IMR-90 (cell line): ENCODE results near the gene MMP24. TPM values are rescaled to one million over a fixed set of nuclear protein-coding genes. Genes with fewer than 3 reads are reported as not detected.

Experiments
- ATAC-seq: fragments of 200-7000 bp; cut with Tn5 transposase; 2 replicates; pipeline ENCODE4 v1.9.1; 2020; ENCODE audit warnings: low read depth, mild to moderate bottlenecking, moderate library complexity
- BruUV-seq: library from RNA; stranded (reverse); fragments of 400-500 nt; replicated peaks from 2 replicates; lab custom pipeline; 2021; lab: Mats Ljungman, UMichigan
- CTCF ChIA-PET: fragments of 300-600 bp; formaldehyde crosslinking; extraction: SDS; loops from one replicate; lab custom pipeline; 2021; ENCODE audit warnings: antibody characterized with exemption; lab: Yijun Ruan, JAX
- POLR2A ChIA-PET: fragments of 300-600 bp; sonication (Branson Sonifier 250); formaldehyde crosslinking; loops from one replicate; lab custom pipeline; 2022; ENCODE audit warnings: antibody characterized with exemption; ENCODE audit not compliant: unreplicated experiment; lab: Charles Lee
- DNase-seq: peaks from one replicate; pipeline ENCODE4 v3.0.0; 2013
- H2AFZ ChIP-seq: replicated peaks from 2 replicates; pipeline ENCODE3; 2013; ENCODE audit warnings: low read length, mild to moderate bottlenecking; ENCODE audit not compliant: poor library complexity
- H2AK5ac ChIP-seq: 2 replicates; pipeline ENCODE4 v1.6.1; 2013; ENCODE audit warnings: low read depth, low read length, inconsistent platforms
- H2AK9ac ChIP-seq: replicated peaks from 2 replicates; pipeline ENCODE3; 2013; ENCODE audit warnings: mild to moderate bottlenecking, low read depth, low read length, moderate library complexity; ENCODE audit not compliant: poor library complexity
- H2BK120ac ChIP-seq: 2 replicates; pipeline ENCODE4 v1.6.1; 2013; ENCODE audit warnings: low read depth, low read length, inconsistent platforms
- H2BK15ac ChIP-seq: 3 replicates; pipeline ENCODE4 v1.6.1; 2013; ENCODE audit warnings: low read depth, low read length, inconsistent platforms
- H2BK20ac ChIP-seq: 2 replicates; pipeline ENCODE4 v1.6.1; 2013; ENCODE audit warnings: low read depth, mild to moderate bottlenecking, inconsistent platforms, low read length, moderate library complexity
- H2BK5ac ChIP-seq: 2 replicates; pipeline ENCODE4 v1.6.1; 2013; ENCODE audit warnings: mild to moderate bottlenecking, low read depth, low read length, inconsistent platforms; ENCODE audit not compliant: poor library complexity, severe bottlenecking
- H3K14ac ChIP-seq: replicated peaks from 2 replicates; pipeline ENCODE4 v1.6.1; 2013; ENCODE audit warnings: low read depth, low read length, inconsistent platforms
- H3K18ac ChIP-seq: 2 replicates; pipeline ENCODE4 v1.6.1; 2013; ENCODE audit warnings: low read depth, low read length, control low read depth
- H3K23ac ChIP-seq: 2 replicates; pipeline ENCODE4 v1.6.1; 2013; ENCODE audit warnings: low read depth, low read length, inconsistent platforms
- H3K27ac ChIP-seq: 2 replicates; pipeline ENCODE4 v1.5.1; 2013; ENCODE audit warnings: mild to moderate bottlenecking, control low read depth, low read length; ENCODE audit not compliant: insufficient read depth
- H3K27me3 ChIP-seq: 2 replicates; pipeline ENCODE4 v1.6.1; 2013; ENCODE audit warnings: low read length; ENCODE audit not compliant: control insufficient read depth, insufficient read depth
- H3K36me3 ChIP-seq: 2 replicates; pipeline ENCODE4 v1.6.1; 2013; ENCODE audit warnings: low read length, mixed read lengths; ENCODE audit not compliant: control insufficient read depth, insufficient read depth
- H3K4ac ChIP-seq: 2 replicates; pipeline ENCODE4 v1.6.1; 2013; ENCODE audit warnings: low read depth, low read length, inconsistent platforms
- H3K4me1 ChIP-seq: 2 replicates; pipeline ENCODE4 v1.6.1; 2013; ENCODE audit warnings: low read length, mixed read lengths; ENCODE audit not compliant: control insufficient read depth, insufficient read depth
- H3K4me2 ChIP-seq: 2 replicates; pipeline ENCODE4 v1.6.1; 2013; ENCODE audit warnings: low read depth, mild to moderate bottlenecking, control low read depth, low read length, moderate library complexity
- H3K4me3 ChIP-seq: 2 replicates; pipeline ENCODE4 v1.5.1; 2013; ENCODE audit warnings: low read depth, mild to moderate bottlenecking, control low read depth, low read length, moderate library complexity; ENCODE audit not compliant: insufficient read depth
- H3K56ac ChIP-seq: 2 replicates; pipeline ENCODE4 v1.6.1; 2013; ENCODE audit warnings: low read length, inconsistent platforms; ENCODE audit not compliant: insufficient read depth; ENCODE audit errors: extremely low read depth
- H3K79me1 ChIP-seq, 2 experiments: 2 replicates each; pipeline ENCODE4 v1.6.1; 2013; ENCODE audit warnings: low read length in 2 of 2, inconsistent platforms in 1 of 2, low read depth in 1 of 2
- H3K9ac ChIP-seq: 2 replicates; pipeline ENCODE4 v1.6.1; 2013; ENCODE audit warnings: low read depth, low read length, control low read depth
- H3K9me1 ChIP-seq: 2 replicates; pipeline ENCODE4 v1.6.1; 2013; ENCODE audit warnings: low read length, inconsistent platforms; ENCODE audit not compliant: insufficient read depth
- H3K9me3 ChIP-seq: 2 replicates; pipeline ENCODE4 v1.6.1; 2013; ENCODE audit warnings: low read length; ENCODE audit not compliant: control insufficient read depth, insufficient read depth
- H4K20me1 ChIP-seq: 2 replicates; pipeline ENCODE4 v1.6.1; 2013; ENCODE audit warnings: low read length, inconsistent platforms; ENCODE audit not compliant: insufficient read depth
- H4K5ac ChIP-seq: 2 replicates; pipeline ENCODE4 v1.6.1; 2013; ENCODE audit warnings: mild to moderate bottlenecking, low read depth, low read length, control low read depth
- H4K8ac ChIP-seq, 2 experiments: 2 replicates each; pipeline ENCODE4 v1.6.1; 2013; ENCODE audit warnings: low read depth in 2 of 2, low read length in 2 of 2, control low read depth in 1 of 2, inconsistent platforms in 1 of 2
- H4K91ac ChIP-seq: 2 replicates; pipeline ENCODE4 v1.6.1; 2013; ENCODE audit warnings: low read depth, low read length, inconsistent platforms; ENCODE audit not compliant: insufficient read depth
- CEBPB ChIP-seq: IDR thresholded peaks from 2 replicates; pipeline ENCODE4 v1.6.1; 2012; ENCODE audit warnings: low read depth, low read length, improper control_type of control experiment
- CHD1 ChIP-seq: IDR thresholded peaks from 2 replicates; pipeline ENCODE4 v1.6.1; 2012; ENCODE audit warnings: low read depth, low read length, improper control_type of control experiment
- ELK1 ChIP-seq: fragments of 150-350 bp; IDR thresholded peaks from 2 replicates; pipeline ENCODE4 v1.6.1; 2016; ENCODE audit warnings: low read depth, mild to moderate bottlenecking, low read length, moderate library complexity, borderline replicate concordance
- FOS ChIP-seq: fragments of 150-350 bp; IDR thresholded peaks from 2 replicates; pipeline ENCODE4 v1.6.1; 2016; ENCODE audit warnings: low read depth, low read length
- MAFK ChIP-seq: IDR thresholded peaks from 2 replicates; pipeline ENCODE4 v1.6.1; 2012; ENCODE audit warnings: low read depth, low read length, improper control_type of control experiment
- MAZ ChIP-seq: IDR thresholded peaks from 2 replicates; pipeline ENCODE4 v1.6.1; 2012; ENCODE audit warnings: low read depth, mild to moderate bottlenecking, low read length, improper control_type of control experiment, moderate library complexity, borderline replicate concordance
- NFE2L2 ChIP-seq: fragments of 150-350 bp; IDR thresholded peaks from 2 replicates; pipeline ENCODE4 v1.6.1; 2016; ENCODE audit warnings: low read depth, mild to moderate bottlenecking, low read length
- POLR2A ChIP-seq: IDR thresholded peaks from 2 replicates; pipeline ENCODE4 v1.6.1; 2012; ENCODE audit warnings: mild to moderate bottlenecking, low read depth, low read length
- RAD21 ChIP-seq: IDR thresholded peaks from 2 replicates; pipeline ENCODE4 v1.6.1; 2012; ENCODE audit warnings: low read length, improper control_type of control experiment
- RCOR1 ChIP-seq: IDR thresholded peaks from 2 replicates; pipeline ENCODE4 v1.6.1; 2012; ENCODE audit warnings: mild to moderate bottlenecking, low read length, improper control_type of control experiment; ENCODE audit not compliant: insufficient replicate concordance
- RFX5 ChIP-seq: IDR thresholded peaks from 2 replicates; pipeline ENCODE4 v1.8.0; 2012; ENCODE audit warnings: low read depth, mild to moderate bottlenecking, low read length, moderate library complexity
- USF2 ChIP-seq: fragments of 150-350 bp; IDR thresholded peaks from 2 replicates; pipeline ENCODE4 v1.6.1; 2017; ENCODE audit warnings: mild to moderate bottlenecking, antibody characterized with exemption, low read length, low read depth
- WGBS, 2 experiments: methylation state at CpG; one replicate each; pipeline versions ENCODE4 v1.1.5 to v1.1.7; 2013; ENCODE audit warnings: missing lambda C conversion rate in 2 of 2; ENCODE audit not compliant: insufficient read length in 1 of 2; ENCODE audit errors: extremely low coverage in 2 of 2; 5-methylcytosine and 5-hydroxymethylcytosine counted together
- dilution Hi-C: fragments of 300-500 bp; cut with HindIII; formaldehyde crosslinking; loops from one replicate; pipeline ENCODE4 v1.14.3; 2018; ENCODE audit warnings: low sequenced_read_pairs; ENCODE audit not compliant: unreplicated experiment
- in situ Hi-C: fragments of 300-500 bp; cut with MboI; formaldehyde crosslinking; loops from 3 replicates; pipeline ENCODE4 v1.14.3; 2019; ENCODE audit warnings: low sequenced_read_pairs, inconsistent platforms, mixed read lengths
- intact Hi-C: fragments of 100-400 bp; cut with micrococcal nuclease; formaldehyde crosslinking; loops from 2 replicates; pipeline ENCODE4 v1.10.0; 2022
- polyA plus RNA-seq, 3 experiments: library from polyadenylated mRNA; depleted of rRNA; stranded (reverse); fragments of >200 nt; gene quantifications; 2 replicates each; pipeline ENCODE4 v1.2.3, GENCODE V29; 2012; ENCODE audit warnings: low replicate concordance in 1 of 3
- total RNA-seq: library from RNA; depleted of rRNA; stranded (reverse); fragments of >200 nt; gene quantifications from 2 replicates; pipeline ENCODE4 v1.2.3, GENCODE V29; 2012

MMP24 gene
- total and polyA plus RNA-seq, 2 of the 4 experiments (the other 2 are of a cell fraction) = 0.36 to 0.79 TPM

GRCh38 chr20:35296101-35296554 lies 69.6 kb downstream of the MMP24 start:
- no peak overlapping the region for H2BK20ac ChIP-seq
- WGBS, 2 experiments = 88% methylated on average over 5 of the region's 9 CpGs; no CpG with 5 or more reads in 1 of the 2 experiments
- H3K9me3 ChIP-seq = no peaks in the 10 kb centered on the region
- no peak overlapping the region for H4K91ac ChIP-seq
- no TSS peak for BruUV-seq
- H3K36me3 ChIP-seq = no peaks in the 10 kb centered on the region
- no peak overlapping the region for H4K5ac ChIP-seq
- peaks cover 1% of the 10 kb centered on the region; the same call in 1 of the 2 replicates for H3K4me1 ChIP-seq
- no peak overlapping the region for H3K9ac ChIP-seq
- no peak overlapping the region for H3K23ac ChIP-seq
- ATAC-seq = no peak
- no peak overlapping the region for H4K8ac ChIP-seq
- in situ Hi-C loops (no loop called here), dilution Hi-C loops (no loop called here), intact Hi-C loops (no loop called here)
- H3K4me2 ChIP-seq = no peak overlapping the region
- CTCF ChIA-PET = no interaction called here
- H3K27me3 ChIP-seq = peaks cover 2% of the 10 kb centered on the region
- H2BK15ac ChIP-seq = no peak overlapping the region
- H3K4ac ChIP-seq = no peak overlapping the region
- DNase-seq = no peak
- H3K27ac ChIP-seq = no peak overlapping the region
- H2BK120ac ChIP-seq = no peak overlapping the region
- H2AK9ac ChIP-seq = peak overlapping the region; percentile 66
- H2AK5ac ChIP-seq = no peak overlapping the region
- H2BK5ac ChIP-seq = no peak overlapping the region
- H4K20me1 ChIP-seq = no peaks in the 10 kb centered on the region
- no peak overlapping the region for H3K4me3 ChIP-seq
- no peak overlapping the region for H3K56ac ChIP-seq
- no peak overlapping the region for H3K14ac ChIP-seq
- H2AFZ ChIP-seq = no peak overlapping the region
- 0 out of 2 replicates have a peak, but pooled peaks cover 5% of the 10 kb centered on the region for H3K9me1 ChIP-seq
- no peak overlapping the region for H3K18ac ChIP-seq
- no peaks in the 10 kb centered on the region for H3K79me1 ChIP-seq
- TF ChIP-seq POLR2A = no peak
- no peak for TF ChIP-seq CHD1
- TF ChIP-seq ELK1 = no peak
- TF ChIP-seq CEBPB = no peak
- TF ChIP-seq RCOR1 = no peak
- TF ChIP-seq USF2 = no peak
- no peak for TF ChIP-seq MAFK
- TF ChIP-seq NFE2L2 = no peak
- no peak for TF ChIP-seq MAZ
- no peak for TF ChIP-seq RFX5
- no peak for TF ChIP-seq FOS
- TF ChIP-seq RAD21 = no peak
- POLR2A ChIA-PET = no interaction called here
